ENCODE measurements around the gene FRMD4B. TPM values are rescaled to one million over a fixed set of nuclear protein-coding genes. Genes with fewer than 3 reads are reported as not detected.

Gene FRMD4B
- total RNA-seq, 1 donor from 2014 or later, result 102 TPM

DNA sequence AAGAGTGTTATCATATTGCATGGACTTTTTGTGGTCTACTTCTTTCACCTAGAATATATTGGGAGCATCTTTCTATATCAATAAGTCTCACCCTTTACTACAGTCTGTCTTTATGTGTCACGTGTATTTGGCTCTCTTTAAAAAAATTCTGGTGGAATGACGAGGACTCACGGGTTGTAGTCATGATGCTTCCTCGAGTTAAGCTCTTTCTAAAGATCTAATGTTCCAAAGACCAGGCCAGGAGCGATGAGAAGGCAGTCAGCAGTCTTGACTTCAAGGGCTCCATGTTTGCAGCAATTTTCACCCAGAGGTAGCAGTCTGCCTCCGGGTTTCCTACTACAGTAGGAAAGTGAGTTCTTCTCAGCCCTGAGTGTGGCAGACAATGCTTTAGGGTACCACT, 88.9 kb downstream of the FRMD4B start:
- peaks cover 21% of the 10 kb centered on the region for H3K36me3 Mint-ChIP-seq (ENCODE audit: low read depth, unreplicated experiment)
- no peaks in the 10 kb centered on the region for H3K9me3 Mint-ChIP-seq (ENCODE audit: unreplicated experiment)
- H3K4me3 Mint-ChIP-seq (ENCODE audit: unreplicated experiment), result no peak overlapping the region
- H3K4me1 Mint-ChIP-seq (ENCODE audit: unreplicated experiment), result peaks cover 7% of the 10 kb centered on the region
- no peaks in the 10 kb centered on the region for H3K27me3 Mint-ChIP-seq (ENCODE audit: unreplicated experiment)
- no peak overlapping the region for H3K27ac Mint-ChIP-seq (ENCODE audit: unreplicated experiment)
- DNase-seq (ENCODE audit: low spot score), result no peak
- no peak for TF ChIP-seq CTCF (IDR thresholded peaks at IDR 0.05; ENCODE audit: unreplicated experiment)

- no peak for TF ChIP-seq CTCF (IDR thresholded peaks at IDR 0.05; ENCODE audit: unreplicated experiment)
- Mint-ChIP-seq H3K4me3 (ENCODE audit: unreplicated experiment) (no peak overlapping the region), H3K9me3 (ENCODE audit: unreplicated experiment) (no peaks in the 10 kb centered on the region), H3K4me1 (ENCODE audit: unreplicated experiment) (peaks cover 13% of the 10 kb centered on the region), H3K27ac (ENCODE audit: unreplicated experiment) (no peak overlapping the region), H3K36me3 (ENCODE audit: low read depth, unreplicated experiment) (peaks cover 27% of the 10 kb centered on the region), H3K27me3 (ENCODE audit: unreplicated experiment) (no peaks in the 10 kb centered on the region)
- no peak for DNase-seq (ENCODE audit: low spot score)
Measured at GRCh38 chr3:69294014-69294766, 91.7 kb downstream of the FRMD4B start.

GRCh38 chr3:69292959-69293574, 92.8 kb downstream of the FRMD4B start:
- Mint-ChIP-seq H3K36me3 (ENCODE audit: low read depth, unreplicated experiment) (peaks cover 19% of the 10 kb centered on the region), H3K4me3 (ENCODE audit: unreplicated experiment) (no peak overlapping the region), H3K4me1 (ENCODE audit: unreplicated experiment) (peaks cover 22% of the 10 kb centered on the region), H3K27ac (ENCODE audit: unreplicated experiment) (no peak overlapping the region), H3K9me3 (ENCODE audit: unreplicated experiment) (no peaks in the 10 kb centered on the region), H3K27me3 (ENCODE audit: unreplicated experiment) (no peaks in the 10 kb centered on the region)
- no peak for DNase-seq (ENCODE audit: low spot score)
- TF ChIP-seq CTCF (IDR thresholded peaks at IDR 0.05; ENCODE audit: unreplicated experiment), result no peak

GRCh38 chr3:69292185-69292584, 93.7 kb downstream of the FRMD4B start:
- DNase-seq (ENCODE audit: low spot score), result no peak
- H3K27ac Mint-ChIP-seq (ENCODE audit: unreplicated experiment), result no peak overlapping the region

More at GRCh38 chr3:69292185-69292584, 93.7 kb downstream of the FRMD4B start:
- Mint-ChIP-seq H3K4me3 (ENCODE audit: unreplicated experiment) (no peak overlapping the region), H3K27me3 (ENCODE audit: unreplicated experiment) (no peaks in the 10 kb centered on the region), H3K36me3 (ENCODE audit: low read depth, unreplicated experiment) (peaks cover 24% of the 10 kb centered on the region), H3K4me1 (ENCODE audit: unreplicated experiment) (peaks cover 22% of the 10 kb centered on the region), H3K9me3 (ENCODE audit: unreplicated experiment) (no peaks in the 10 kb centered on the region)
- no peak for TF ChIP-seq CTCF (IDR thresholded peaks at IDR 0.05; ENCODE audit: unreplicated experiment)

All from endothelial cell (in vitro differentiated cells).